Left ventricle myocardium inferior (tissue), 1 donor: ENCODE measurements around the gene MAP3K3. TPM values are rescaled to one million over a fixed set of nuclear protein-coding genes. Genes with fewer than 3 reads are reported as not detected.

Source experiments
- DNase-seq: peaks from one replicate; pipeline ENCODE4 v3.0.0-alpha.2; 2020
- H3K27ac ChIP-seq: fragments of 200-600 bp; replicated peaks from 2 replicates; pipeline ENCODE4 v1.8.0; 2021
- H3K27me3 ChIP-seq: fragments of 200-600 bp; 2 replicates; pipeline ENCODE4 v1.8.0; 2021; ENCODE audit warnings: low read depth
- H3K36me3 ChIP-seq: fragments of 200-600 bp; 2 replicates; pipeline ENCODE4 v1.8.0; 2021
- H3K4me1 ChIP-seq: fragments of 200-600 bp; 2 replicates; pipeline ENCODE4 v1.8.0; 2021
- H3K4me3 ChIP-seq: fragments of 200-600 bp; 2 replicates; pipeline ENCODE4 v1.8.0; 2021; ENCODE audit warnings: mild to moderate bottlenecking, moderate library complexity
- H3K9me3 ChIP-seq: fragments of 200-600 bp; replicated peaks from 2 replicates; pipeline ENCODE4 v1.8.0; 2021
- intact Hi-C: fragments of 100-400 bp; cut with micrococcal nuclease; formaldehyde crosslinking; loops from one replicate; pipeline ENCODE4 v1.11.0; 2022
- total RNA-seq: library from RNA; stranded (reverse); fragmentation: NEBNext Ultra II Directional; extraction: Animal tissue kit (Norgen Biotek cat#: 25700); gene quantifications from one replicate; pipeline ENCODE4 v1.2.1, GENCODE V29; 2021
- TF ChIP-seq, protein P1 (sequence below): fragments of 200-600 bp; IDR thresholded peaks from 2 replicates; pipeline ENCODE4 v1.8.0; 2021; ENCODE audit warnings: antibody characterized with exemption, mild to moderate bottlenecking, borderline replicate concordance
- donor health status: DM: no; HTN: yes; CAD: no; lungs with severe emphysema.

The MAP3K3 gene
- total RNA-seq, 1 donor from 2014 or later, result 41.3 TPM

DNA sequence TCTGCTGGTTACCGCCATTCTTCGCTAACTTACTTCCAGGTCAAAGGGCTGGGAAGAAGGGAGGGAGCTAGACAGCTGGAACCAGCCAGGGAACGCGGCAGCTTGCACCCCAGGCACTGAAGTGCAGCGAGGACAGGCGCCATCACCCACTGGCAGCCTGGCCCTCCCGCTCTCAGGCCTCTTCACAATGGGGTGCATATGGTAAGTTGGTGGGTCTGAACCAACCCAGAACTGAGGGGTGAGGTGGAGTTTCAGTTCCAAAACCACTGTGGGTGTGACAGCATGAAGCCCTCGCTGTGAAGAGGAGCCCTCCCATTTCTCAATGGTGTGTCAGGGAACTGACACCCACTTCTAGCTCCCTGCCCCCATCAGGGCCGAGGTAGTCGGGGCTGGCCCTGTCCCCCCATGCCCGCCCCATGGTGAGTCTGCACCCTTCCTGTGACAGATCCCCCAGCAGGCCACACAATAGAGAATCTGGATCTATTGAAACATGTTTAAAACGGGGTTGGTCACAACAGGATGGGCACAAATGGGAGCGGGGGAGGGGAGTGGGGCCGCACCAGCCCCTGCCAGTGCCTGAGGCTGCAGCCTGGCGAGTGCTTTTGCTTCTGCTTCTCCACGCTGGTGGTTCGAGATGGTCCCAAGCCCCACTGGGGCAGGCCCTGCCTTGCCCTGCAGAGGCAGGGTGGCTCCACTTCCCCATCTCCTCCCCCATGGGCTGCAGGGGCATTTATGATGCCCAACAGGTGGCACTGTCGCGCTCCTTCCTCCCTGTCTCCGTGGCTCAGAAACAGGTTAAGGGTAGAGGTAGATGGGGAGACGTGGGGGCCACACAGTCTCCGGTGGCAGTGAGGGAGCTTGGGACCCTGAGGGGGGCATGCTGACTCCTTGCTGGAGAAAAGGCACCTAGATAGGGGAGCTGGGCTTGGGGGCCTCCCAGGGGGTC, 75.4 kb downstream of the MAP3K3 start:
- Histone ChIP-seq H3K4me1 (peaks cover 41% of the 10 kb centered on the region), H3K36me3 (peaks cover 29% of the 10 kb centered on the region), H3K27me3 (no peaks in the 10 kb centered on the region), H3K4me3 (peak overlapping the region; percentile 74), H3K27ac (peak overlapping the region; percentile 82), H3K9me3 (no peaks in the 10 kb centered on the region)
- intact Hi-C loops, result no loop called here
- DNase-seq, result peak; percentile 54
- TF ChIP-seq, protein P1, sequence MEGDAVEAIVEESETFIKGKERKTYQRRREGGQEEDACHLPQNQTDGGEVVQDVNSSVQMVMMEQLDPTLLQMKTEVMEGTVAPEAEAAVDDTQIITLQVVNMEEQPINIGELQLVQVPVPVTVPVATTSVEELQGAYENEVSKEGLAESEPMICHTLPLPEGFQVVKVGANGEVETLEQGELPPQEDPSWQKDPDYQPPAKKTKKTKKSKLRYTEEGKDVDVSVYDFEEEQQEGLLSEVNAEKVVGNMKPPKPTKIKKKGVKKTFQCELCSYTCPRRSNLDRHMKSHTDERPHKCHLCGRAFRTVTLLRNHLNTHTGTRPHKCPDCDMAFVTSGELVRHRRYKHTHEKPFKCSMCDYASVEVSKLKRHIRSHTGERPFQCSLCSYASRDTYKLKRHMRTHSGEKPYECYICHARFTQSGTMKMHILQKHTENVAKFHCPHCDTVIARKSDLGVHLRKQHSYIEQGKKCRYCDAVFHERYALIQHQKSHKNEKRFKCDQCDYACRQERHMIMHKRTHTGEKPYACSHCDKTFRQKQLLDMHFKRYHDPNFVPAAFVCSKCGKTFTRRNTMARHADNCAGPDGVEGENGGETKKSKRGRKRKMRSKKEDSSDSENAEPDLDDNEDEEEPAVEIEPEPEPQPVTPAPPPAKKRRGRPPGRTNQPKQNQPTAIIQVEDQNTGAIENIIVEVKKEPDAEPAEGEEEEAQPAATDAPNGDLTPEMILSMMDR, result peak; percentile 52

DNA sequence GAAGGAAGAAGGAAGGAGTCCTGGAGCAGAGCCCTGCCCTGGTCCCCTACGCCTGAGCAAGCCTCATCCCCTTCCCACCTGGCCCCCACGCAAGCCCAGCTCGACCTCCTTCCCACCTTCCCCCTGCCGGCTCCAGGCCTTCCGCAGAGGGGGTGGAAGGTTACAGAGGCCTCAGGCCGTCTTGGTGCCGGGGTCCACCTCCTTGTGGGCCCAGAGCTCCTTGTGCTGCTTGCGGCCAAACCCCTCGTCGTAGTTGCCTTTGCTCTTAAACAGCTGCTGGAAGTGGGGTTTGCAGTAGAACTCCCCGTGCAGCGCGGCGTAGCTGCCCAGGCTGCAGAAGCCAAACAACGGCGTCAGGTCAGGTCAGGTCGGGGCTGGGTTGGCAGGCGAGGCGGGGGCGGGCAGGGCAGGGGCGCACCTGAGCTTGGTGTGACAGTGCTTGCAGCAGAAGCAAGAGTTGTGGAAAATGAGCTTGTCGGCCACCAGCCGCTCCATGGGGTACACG, 76.2 kb downstream of the MAP3K3 start:
- TF ChIP-seq, protein P1, result no peak
- Histone ChIP-seq H3K4me1 (peaks cover 41% of the 10 kb centered on the region), H3K36me3 (peaks cover 29% of the 10 kb centered on the region), H3K27ac (peak overlapping the region; percentile 82), H3K4me3 (peak overlapping the region; percentile 74), H3K9me3 (no peaks in the 10 kb centered on the region), H3K27me3 (no peaks in the 10 kb centered on the region)
- intact Hi-C loops, result no loop called here
- DNase-seq, result no peak

- H3K4me3 ChIP-seq, result peak overlapping the region; percentile 74
- TF ChIP-seq, protein P1, result no peak
- H3K27ac ChIP-seq, result peak overlapping the region; percentile 82
- peaks cover 30% of the 10 kb centered on the region for H3K36me3 ChIP-seq
- no peaks in the 10 kb centered on the region for H3K9me3 ChIP-seq
- peaks cover 41% of the 10 kb centered on the region for H3K4me1 ChIP-seq
- intact Hi-C loops, result no loop called here
- DNase-seq, result peak; percentile 58
- H3K27me3 ChIP-seq, result no peaks in the 10 kb centered on the region
These were observed 76.8 kb downstream of the MAP3K3 start for GRCh38 chr17:63698886-63699637.

GRCh38 chr17:63699638-63700527, 77.7 kb downstream of the MAP3K3 start, which contains the start of gene LIMD2:
TSS of gene LIMD2 (minus strand) at chr17:63700125. CDS start at chr17:63699298, 827 bp downstream.
- Histone ChIP-seq H3K36me3 (peaks cover 31% of the 10 kb centered on the region), H3K27ac (peak within 1 kb of the TSS; percentile 82), H3K4me1 (peaks cover 41% of the 10 kb centered on the region), H3K27me3 (no peaks in the 10 kb centered on the region), H3K9me3 (no peaks in the 10 kb centered on the region), H3K4me3 (peak within 1 kb of the TSS; percentile 74)
- intact Hi-C loops, result no loop called here
- TF ChIP-seq, protein P1, result no peak
- DNase-seq, result peak; percentile 66
